Activated CD4-positive, alpha-beta memory T cell treated with anti-CD3 and anti-CD28 coated beads, Interleukin-2, amount 10 ng/mL, durations not matched to agents 7 days and 5 days (primary cell): ENCODE results near the gene SHANK2. TPM values are rescaled to one million over a fixed set of nuclear protein-coding genes. Genes with fewer than 3 reads are reported as not detected.

ENCODE experiments used
- CTCF ChIA-PET: fragments of 350-600 bp; sonication (Branson Sonifier 250); formaldehyde crosslinking; loops from one replicate; lab custom pipeline; 2021; ENCODE audit warnings: antibody characterized with exemption, inconsistent platforms; lab: Charles Lee
- POLR2A ChIA-PET: fragments of 350-600 bp; sonication (Branson Sonifier 250); formaldehyde crosslinking; loops from one replicate; lab custom pipeline; 2021; ENCODE audit warnings: antibody characterized with exemption; lab: Charles Lee
- DNase-seq: peaks from one replicate; pipeline ENCODE4 v3.0.0-alpha.2; 2020
- H3K27ac Mint-ChIP-seq: one replicate; pipeline ENCODE4 v1.8.0; 2021; ENCODE audit warnings: mild to moderate bottlenecking, mixed read lengths
- H3K27me3 Mint-ChIP-seq: one replicate; pipeline ENCODE4 v1.8.0; 2021; ENCODE audit warnings: mixed read lengths
- H3K36me3 Mint-ChIP-seq: one replicate; pipeline ENCODE4 v1.8.0; 2021; ENCODE audit warnings: low read depth, mixed read lengths
- H3K4me1 Mint-ChIP-seq: one replicate; pipeline ENCODE4 v1.8.0; 2021; ENCODE audit warnings: mixed read lengths
- H3K4me3 Mint-ChIP-seq: one replicate; pipeline ENCODE4 v1.8.0; 2021; ENCODE audit warnings: mild to moderate bottlenecking, mixed read lengths
- H3K9me3 Mint-ChIP-seq: one replicate; pipeline ENCODE4 v1.8.0; 2021; ENCODE audit warnings: mixed read lengths
- total RNA-seq, 2 experiments: library from RNA; stranded (reverse); gene quantifications; one replicate each; pipeline ENCODE4 v1.2.3, GENCODE V29; 2021

SHANK2 gene
- total RNA-seq, 2 experiments from 2014 or later = not detected

DNA sequence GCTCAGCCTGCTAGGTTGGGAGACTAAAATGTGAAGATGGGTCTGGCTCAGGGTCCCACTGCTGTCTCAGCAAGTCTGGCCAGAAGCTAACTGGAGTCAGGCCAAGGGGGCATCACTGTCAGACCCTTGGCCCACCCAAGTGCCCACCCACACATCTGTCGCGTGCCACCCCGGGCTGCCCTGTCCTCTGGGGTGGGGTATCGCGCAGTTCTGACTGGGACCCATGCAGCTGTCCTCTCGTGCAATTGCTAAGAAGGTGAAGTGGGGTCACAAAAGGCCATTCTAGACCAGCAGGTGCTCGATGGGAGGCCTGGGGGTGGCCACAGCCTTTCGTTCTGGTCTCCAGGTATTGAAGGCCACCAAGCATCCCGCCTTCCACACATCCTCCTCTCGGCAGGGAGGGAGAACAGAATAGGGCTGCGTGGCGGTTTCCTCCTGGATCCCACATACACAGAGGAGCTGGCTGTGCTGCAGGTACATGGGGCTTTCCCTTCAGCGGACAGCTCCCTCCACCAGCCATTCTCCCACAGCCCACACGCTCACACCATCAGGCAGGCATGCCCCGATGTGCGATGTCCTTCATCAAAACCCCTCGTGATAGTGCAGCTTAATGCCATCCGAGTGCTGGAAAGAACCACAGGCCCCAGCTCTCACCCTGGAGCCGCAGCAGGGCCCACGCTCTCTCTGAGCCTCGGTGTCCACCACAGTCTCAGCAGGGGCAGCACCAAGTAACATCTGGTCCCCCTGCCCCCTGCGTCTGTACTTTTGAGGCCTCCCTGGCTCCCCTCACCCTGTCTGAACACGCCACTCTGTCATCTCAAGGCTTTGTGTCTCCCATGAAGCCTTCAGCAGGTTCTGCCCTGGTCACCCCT is 37.6 kb downstream of the SHANK2 start:
- Mint-ChIP-seq H3K27ac (no peak overlapping the region), H3K9me3 (no peaks in the 10 kb centered on the region), H3K27me3 (no peaks in the 10 kb centered on the region), H3K4me1 (no peaks in the 10 kb centered on the region), H3K36me3 (no peaks in the 10 kb centered on the region), H3K4me3 (no peak overlapping the region)
- ChIA-PET CTCF (no interaction called here), POLR2A (no interaction called here)
- no peak for DNase-seq

DNA sequence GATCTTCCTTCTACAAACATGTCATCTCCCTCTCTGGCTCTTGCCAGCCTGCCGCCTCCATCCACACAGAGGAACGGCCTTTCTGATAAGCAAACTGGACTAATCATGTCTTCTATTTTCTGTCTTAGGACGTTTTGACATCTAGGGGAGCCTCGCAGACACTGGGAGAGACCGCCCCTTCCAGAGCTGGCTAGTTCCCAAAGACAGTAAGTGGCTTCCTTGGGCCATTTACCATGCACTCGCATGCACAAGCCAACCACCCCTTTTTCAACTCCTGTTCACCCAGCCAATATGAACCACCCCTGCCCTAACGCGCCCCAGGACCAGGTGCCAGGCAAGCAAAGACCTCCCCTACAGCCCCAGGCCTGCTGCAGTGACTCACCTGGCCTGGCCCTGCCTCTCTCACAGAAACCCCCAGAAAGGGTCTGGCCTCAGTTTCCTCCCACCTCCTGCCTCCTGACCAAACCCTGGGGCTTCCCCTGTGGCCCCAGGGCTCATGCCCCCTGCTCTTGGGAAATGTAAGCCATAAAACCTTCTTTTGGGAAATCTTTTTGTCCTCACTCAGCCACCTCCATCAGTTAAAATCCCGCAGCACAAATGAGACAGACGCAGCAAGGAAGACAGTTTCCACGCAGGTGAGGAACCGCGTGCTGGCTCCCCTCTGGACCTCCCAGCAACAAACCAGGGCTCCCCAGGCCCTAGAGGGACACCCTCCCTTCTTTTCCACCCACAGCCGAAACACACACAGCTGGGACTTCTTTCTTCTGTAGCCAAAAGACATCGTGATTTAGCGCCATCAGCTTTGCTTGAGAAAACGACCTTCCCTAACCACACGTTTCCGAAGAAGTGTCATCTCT is 38.5 kb downstream of the SHANK2 start:
- H3K36me3 Mint-ChIP-seq = no peaks in the 10 kb centered on the region
- POLR2A ChIA-PET = no interaction called here
- CTCF ChIA-PET = no interaction called here
- H3K4me3 Mint-ChIP-seq = no peak overlapping the region
- H3K27me3 Mint-ChIP-seq = no peaks in the 10 kb centered on the region
- no peaks in the 10 kb centered on the region for H3K4me1 Mint-ChIP-seq
- H3K27ac Mint-ChIP-seq = no peak overlapping the region
- DNase-seq = no peak
- no peaks in the 10 kb centered on the region for H3K9me3 Mint-ChIP-seq

DNA sequence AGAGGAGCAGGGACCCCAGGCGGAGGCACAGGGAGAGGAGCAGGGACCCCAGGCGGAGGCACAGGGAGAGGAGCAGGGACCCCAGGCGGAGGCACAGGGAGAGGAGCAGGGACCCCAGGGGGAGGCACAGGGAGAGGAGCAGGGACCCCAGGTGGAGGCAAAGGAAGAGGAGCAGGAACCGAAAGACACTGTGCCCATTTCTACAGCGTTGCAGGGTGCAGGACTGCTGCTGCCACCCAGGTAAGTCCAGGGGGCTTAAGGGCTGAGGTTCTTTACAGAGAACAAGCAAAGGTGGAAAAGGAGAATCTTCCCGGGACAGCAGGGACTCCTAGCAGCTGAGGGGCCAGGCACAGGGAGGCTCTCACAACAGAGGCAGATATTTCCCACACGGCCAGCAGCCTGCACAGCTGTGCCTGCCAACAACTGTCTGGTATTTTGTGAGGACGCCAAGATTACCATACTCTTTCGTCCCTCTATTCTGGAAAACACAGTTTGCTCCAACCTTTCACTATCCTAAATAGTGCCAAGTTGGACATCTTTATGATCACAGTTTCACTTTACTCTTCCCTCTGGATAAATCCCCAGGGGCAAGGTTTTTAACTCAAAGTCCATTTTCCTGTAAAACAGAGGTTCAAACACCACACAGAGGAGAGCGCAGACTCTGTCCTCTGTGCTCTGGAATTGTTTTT is 39.4 kb downstream of the SHANK2 start:
- peaks cover 4% of the 10 kb centered on the region for H3K9me3 Mint-ChIP-seq
- H3K4me3 Mint-ChIP-seq = no peak overlapping the region
- CTCF ChIA-PET = no interaction called here
- no peaks in the 10 kb centered on the region for H3K36me3 Mint-ChIP-seq
- no peaks in the 10 kb centered on the region for H3K27me3 Mint-ChIP-seq
- H3K27ac Mint-ChIP-seq = no peak overlapping the region
- H3K4me1 Mint-ChIP-seq = no peaks in the 10 kb centered on the region
- DNase-seq = no peak
- POLR2A ChIA-PET = no interaction called here

DNA sequence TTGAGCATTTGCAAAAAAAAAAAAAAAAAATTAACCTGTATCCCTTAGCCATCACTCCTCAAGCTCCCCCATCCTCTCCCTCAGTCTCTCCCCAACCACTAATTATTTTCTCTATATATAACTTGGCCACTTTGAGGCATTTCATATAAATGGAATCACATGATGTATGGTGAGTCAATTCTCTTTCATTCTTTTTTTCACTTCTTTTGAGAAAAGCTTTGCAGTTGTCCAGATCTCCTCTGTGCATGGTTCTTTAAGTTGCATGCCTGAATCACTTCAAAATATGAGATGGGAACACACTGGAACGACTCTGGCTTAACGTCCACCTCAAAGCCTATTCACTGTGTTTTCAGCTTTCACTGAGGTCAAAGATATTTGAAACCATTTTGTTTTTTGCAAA is 40.7 kb downstream of the SHANK2 start:
- Mint-ChIP-seq H3K27ac (no peak overlapping the region), H3K36me3 (no peaks in the 10 kb centered on the region), H3K4me3 (no peak overlapping the region), H3K4me1 (no peaks in the 10 kb centered on the region), H3K27me3 (no peaks in the 10 kb centered on the region), H3K9me3 (peaks cover 4% of the 10 kb centered on the region)
- POLR2A ChIA-PET = no interaction called here
- CTCF ChIA-PET = no interaction called here
- no peak for DNase-seq

DNA sequence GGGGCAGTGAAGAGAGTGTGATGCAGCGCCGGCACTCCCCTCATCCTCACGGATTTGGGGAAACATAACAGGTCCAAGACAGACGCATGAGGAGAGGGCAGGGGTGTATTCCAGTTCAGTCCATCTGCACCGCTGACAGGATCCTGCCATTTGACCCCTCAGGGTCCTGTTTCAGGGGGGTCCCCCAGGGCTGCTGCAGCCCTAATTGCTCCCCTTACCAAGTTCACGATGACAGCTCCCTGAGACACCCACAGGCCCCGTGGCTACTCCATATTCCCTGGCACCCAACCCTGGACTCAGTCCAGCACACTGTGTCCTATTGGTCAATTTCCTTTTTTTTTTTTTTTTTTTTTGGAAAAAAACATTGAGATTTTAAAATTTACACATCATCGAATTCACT is 41.5 kb downstream of the SHANK2 start:
- CTCF ChIA-PET = no interaction called here
- H3K4me3 Mint-ChIP-seq = no peak overlapping the region

DNA sequence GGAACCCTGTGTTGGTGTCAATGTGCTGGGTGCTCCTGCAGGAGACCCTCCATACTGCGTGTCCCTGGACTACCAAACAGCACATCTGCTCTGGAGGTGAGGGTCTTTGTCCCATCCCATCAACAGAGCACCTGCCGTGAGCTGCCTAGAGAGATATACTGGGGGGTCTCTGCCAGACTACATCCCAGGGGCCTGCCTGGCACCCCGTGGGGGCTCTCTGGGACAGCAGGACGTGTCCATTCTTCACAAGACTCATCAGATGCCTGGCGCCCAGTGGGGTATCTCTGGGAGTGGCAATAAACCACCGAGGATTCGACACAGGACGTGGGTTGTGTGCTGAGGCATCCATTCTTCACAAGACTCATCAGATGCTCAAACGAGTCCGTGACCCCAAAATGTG is 42.7 kb downstream of the SHANK2 start:
- Mint-ChIP-seq H3K27ac (no peak overlapping the region), H3K36me3 (no peaks in the 10 kb centered on the region), H3K4me1 (no peaks in the 10 kb centered on the region), H3K27me3 (no peaks in the 10 kb centered on the region), H3K9me3 (peaks cover 4% of the 10 kb centered on the region), H3K4me3 (no peak overlapping the region)
- POLR2A ChIA-PET = no interaction called here
- DNase-seq = no peak
- CTCF ChIA-PET = no interaction called here

More for the DNA sequence above, 41.5 kb downstream of the SHANK2 start:
- H3K9me3 Mint-ChIP-seq = peaks cover 4% of the 10 kb centered on the region
- H3K36me3 Mint-ChIP-seq = no peaks in the 10 kb centered on the region
- H3K4me1 Mint-ChIP-seq = no peaks in the 10 kb centered on the region
- no peak overlapping the region for H3K27ac Mint-ChIP-seq
- DNase-seq = no peak
- POLR2A ChIA-PET = no interaction called here
- no peaks in the 10 kb centered on the region for H3K27me3 Mint-ChIP-seq

DNA sequence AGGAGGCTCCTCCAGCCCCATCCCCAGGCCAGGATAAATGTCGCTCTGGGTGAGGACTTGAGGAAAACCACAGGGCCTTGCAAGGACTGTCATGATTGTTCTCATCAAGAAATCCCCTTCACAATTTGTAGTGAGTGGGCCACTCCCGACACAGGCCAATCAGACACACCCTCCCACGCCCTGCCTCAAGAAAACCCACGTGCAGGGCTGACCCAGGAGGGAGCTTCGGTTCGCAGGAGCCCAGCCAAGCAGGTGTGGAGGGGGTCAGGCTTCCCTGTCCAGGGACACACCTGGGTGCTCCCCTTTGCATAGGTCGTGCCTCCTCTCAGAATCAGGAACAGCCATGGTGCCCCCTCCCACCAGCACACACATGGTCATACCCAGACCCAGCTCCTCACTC is 43.2 kb downstream of the SHANK2 start:
- ChIA-PET POLR2A (no interaction called here), CTCF (no interaction called here)
- Mint-ChIP-seq H3K27me3 (no peaks in the 10 kb centered on the region), H3K4me3 (no peak overlapping the region), H3K9me3 (peaks cover 4% of the 10 kb centered on the region), H3K36me3 (no peaks in the 10 kb centered on the region), H3K4me1 (no peaks in the 10 kb centered on the region), H3K27ac (no peak overlapping the region)
- DNase-seq = no peak

DNA sequence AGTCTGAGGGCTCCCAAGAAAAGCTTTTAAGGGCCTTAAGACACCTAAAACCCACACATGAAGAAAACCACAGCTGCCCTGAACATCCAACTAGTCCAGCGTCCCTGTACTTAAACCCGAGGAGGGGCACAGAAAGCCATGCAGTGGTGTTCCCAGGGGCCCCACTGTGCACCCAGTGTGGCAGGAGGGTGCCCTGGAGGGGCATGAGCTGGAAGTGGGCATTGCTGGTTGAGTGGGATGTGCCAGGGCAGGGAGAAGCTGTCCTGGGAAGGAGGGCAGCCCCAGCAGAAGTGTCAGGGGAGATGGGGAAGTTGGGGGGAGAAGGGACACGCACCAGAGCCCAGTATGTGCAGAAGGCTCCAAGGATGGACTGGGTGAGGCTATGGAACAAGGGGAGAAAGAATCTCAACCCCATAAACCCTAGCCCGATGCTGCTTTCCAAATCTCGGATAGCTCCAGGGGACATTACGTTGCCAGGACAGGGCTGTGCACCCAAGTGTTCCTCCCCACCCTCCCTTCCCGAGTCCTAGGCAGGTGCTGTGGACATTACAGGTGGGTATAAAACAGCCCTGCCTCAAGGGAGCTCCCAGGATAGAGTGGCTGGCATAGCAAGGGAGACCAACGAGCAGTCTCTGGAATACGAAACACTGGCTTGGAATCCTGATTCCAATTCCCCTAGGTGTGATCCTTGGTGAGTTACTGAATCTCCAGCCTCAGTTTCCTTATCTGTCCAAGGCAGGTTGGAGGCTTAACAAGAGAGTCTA is 44.2 kb downstream of the SHANK2 start:
- Mint-ChIP-seq H3K36me3 (no peaks in the 10 kb centered on the region), H3K9me3 (peaks cover 4% of the 10 kb centered on the region), H3K4me1 (no peaks in the 10 kb centered on the region), H3K27ac (no peak overlapping the region), H3K27me3 (no peaks in the 10 kb centered on the region), H3K4me3 (no peak overlapping the region)
- CTCF ChIA-PET = no interaction called here
- POLR2A ChIA-PET = no interaction called here
- DNase-seq = no peak

DNA sequence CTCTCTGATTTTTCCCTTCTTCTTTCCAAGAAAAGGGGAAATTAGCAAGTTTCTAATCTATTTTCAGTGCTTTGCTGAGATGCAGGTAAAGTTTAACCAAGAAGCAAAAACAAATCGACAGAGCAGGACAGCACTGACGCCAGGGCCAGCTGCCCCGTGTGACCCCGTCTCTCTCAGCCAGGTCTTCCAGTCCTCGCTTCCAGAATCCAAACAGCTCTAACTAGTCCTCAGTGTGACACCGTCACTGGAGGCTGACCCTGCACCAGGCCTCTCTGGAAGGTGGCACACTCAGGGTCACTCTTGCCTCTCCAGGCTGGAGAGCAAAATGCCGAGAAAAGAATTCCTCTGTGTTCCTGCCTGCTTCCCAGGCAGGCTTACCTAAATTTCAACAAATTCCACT is 44.8 kb downstream of the SHANK2 start:
- no peak for DNase-seq
- no peak overlapping the region for H3K27ac Mint-ChIP-seq
- H3K27me3 Mint-ChIP-seq = no peaks in the 10 kb centered on the region
- H3K4me1 Mint-ChIP-seq = no peaks in the 10 kb centered on the region
- H3K36me3 Mint-ChIP-seq = no peaks in the 10 kb centered on the region
- ChIA-PET CTCF (no interaction called here), POLR2A (no interaction called here)
- peaks cover 4% of the 10 kb centered on the region for H3K9me3 Mint-ChIP-seq
- no peak overlapping the region for H3K4me3 Mint-ChIP-seq

DNA sequence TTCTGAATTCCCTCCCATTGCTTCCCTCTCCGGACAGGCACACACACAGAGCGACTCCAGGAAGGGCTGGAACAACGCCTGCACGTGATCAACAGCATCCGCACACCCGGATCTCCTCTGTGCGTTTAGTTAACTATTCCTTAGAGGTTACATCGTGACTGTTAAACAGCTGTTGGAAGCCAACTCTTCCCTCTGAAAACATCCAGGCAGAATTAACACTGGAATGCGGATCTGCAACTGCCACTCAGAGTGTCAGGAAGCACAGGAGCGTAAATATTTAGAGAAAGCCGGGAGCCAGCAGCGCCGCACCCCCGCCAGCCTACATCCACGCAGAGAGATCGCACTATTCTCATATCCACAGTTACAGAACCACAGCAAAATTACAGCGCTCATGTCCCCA is 46.2 kb downstream of the SHANK2 start:
- H3K4me1 Mint-ChIP-seq = no peaks in the 10 kb centered on the region
- no peaks in the 10 kb centered on the region for H3K36me3 Mint-ChIP-seq
- DNase-seq = no peak
- peaks cover 4% of the 10 kb centered on the region for H3K9me3 Mint-ChIP-seq
- H3K27me3 Mint-ChIP-seq = no peaks in the 10 kb centered on the region
- no peak overlapping the region for H3K27ac Mint-ChIP-seq
- ChIA-PET POLR2A (no interaction called here), CTCF (no interaction called here)
- no peak overlapping the region for H3K4me3 Mint-ChIP-seq

DNA sequence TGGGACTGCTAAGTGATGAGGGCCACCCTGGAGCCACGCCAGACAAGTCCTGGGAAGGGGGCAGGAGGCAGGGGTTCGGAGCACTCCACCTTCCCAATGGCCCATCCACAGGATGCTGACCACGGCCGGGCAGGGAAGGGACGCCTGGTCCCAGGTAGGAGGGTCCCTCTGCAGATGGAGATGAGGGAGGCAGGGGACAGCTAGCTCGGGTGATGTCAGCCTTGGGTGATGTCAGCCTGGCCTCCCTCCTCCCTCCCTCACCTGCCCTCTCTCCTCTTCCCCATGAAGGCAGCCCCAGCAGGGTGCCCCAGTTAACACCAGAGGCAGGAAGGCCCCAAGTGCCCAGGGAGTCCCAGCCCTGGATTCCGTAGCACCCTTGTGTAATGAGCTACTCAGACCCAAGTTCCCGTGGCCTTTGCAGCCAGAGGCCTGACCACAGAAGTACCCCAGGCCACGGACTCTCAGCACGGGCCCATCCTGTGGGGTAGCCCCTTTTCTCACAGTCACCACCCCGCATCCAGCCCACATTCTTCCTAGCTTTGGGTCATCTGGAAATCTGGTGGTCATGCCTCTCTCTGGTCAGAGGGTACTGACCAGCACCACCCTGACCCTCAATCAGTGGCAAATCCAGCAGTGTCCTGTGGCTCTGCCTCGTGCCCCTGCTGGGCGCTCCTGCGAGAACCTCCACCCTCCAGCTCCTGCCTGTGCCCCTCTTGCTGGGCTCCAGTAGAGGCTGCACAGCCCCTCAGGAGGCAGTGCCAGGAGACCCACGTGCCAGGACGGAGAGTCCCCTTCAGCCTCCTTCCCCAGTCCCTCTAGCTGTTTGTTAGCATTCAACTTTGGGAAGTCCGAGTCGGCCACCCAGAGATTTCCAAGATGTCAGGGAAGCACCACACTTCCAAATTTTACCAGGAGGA is 47.4 kb downstream of the SHANK2 start:
- H3K27me3 Mint-ChIP-seq = no peaks in the 10 kb centered on the region
- CTCF ChIA-PET = no interaction called here
- no peak for DNase-seq
- POLR2A ChIA-PET = no interaction called here
- H3K4me3 Mint-ChIP-seq = no peak overlapping the region
- peaks cover 4% of the 10 kb centered on the region for H3K9me3 Mint-ChIP-seq
- no peaks in the 10 kb centered on the region for H3K36me3 Mint-ChIP-seq
- no peak overlapping the region for H3K27ac Mint-ChIP-seq
- no peaks in the 10 kb centered on the region for H3K4me1 Mint-ChIP-seq

DNA sequence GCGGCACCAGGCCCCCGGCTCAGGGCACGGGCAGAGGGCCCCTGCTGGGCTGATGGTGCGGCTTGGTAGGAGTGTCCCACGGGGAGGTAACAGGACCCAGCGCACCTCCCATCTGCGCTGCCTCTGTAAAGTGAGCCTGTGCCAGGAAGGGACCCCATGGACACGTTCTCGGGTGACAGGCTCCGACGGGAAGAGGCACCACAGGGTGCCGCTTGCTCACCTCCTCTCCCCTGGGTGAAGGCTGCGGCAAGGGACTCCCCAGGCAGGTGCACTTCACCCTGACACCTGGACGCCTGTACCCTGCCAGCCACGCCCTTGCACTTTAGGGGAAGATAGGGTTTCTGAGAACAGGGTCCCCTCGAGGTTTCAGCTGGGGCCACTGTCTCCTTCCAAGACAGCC is 48.1 kb downstream of the SHANK2 start:
- Mint-ChIP-seq H3K9me3 (peaks cover 4% of the 10 kb centered on the region), H3K4me1 (no peaks in the 10 kb centered on the region), H3K27me3 (no peaks in the 10 kb centered on the region), H3K4me3 (no peak overlapping the region), H3K36me3 (no peaks in the 10 kb centered on the region), H3K27ac (no peak overlapping the region)
- POLR2A ChIA-PET = no interaction called here
- no peak for DNase-seq
- CTCF ChIA-PET = no interaction called here
